ENCODE data around the gene TNFRSF12A. TPM values are rescaled to one million over a fixed set of nuclear protein-coding genes. Genes with fewer than 3 reads are reported as not detected.
"Not testable (repeated sequence)": the region's sequence is repeated elsewhere in the genome, so short reads cannot be mapped to it uniquely, and the experiment has no call there.

TNFRSF12A gene
- total RNA-seq, 1 experiment from 2014 or later = 78.9 TPM

- peaks cover 26% of the 10 kb centered on the region for H3K4me1 Mint-ChIP-seq
- H3K9me3 Mint-ChIP-seq = no peaks in the 10 kb centered on the region
- no peak overlapping the region for H3K4me3 Mint-ChIP-seq
- ATAC-seq = no peak
- no peak for DNase-seq (ENCODE audit: low spot score)
- TF ChIP-seq GABPB1 (CRISPR knock-in tag; IDR thresholded peaks at IDR 0.05) (0 out of 2 replicates have a peak, but pooled peaks have one; percentile 12), EMX1 (CRISPR knock-in tag; IDR thresholded peaks at IDR 0.05) (no peak), GRHL2 (CRISPR knock-in tag; IDR thresholded peaks at IDR 0.05; ENCODE audit: insufficient replicate concordance, severe bottlenecking) (no peak)
- ChIA-PET CTCF (interaction anchor here (1.1 kb wide), 1 partner anchor 64 kb away, joined by 3 read pairs; no protein-coding TSS in a partner anchor), POLR2A (no interaction called here)
- no peak overlapping the region; the same call in 1 of the 2 replicates for H3K27ac Mint-ChIP-seq
- no peaks in the 10 kb centered on the region for H3K27me3 Mint-ChIP-seq (ENCODE audit: low read depth)
- no peaks in the 10 kb centered on the region for H3K36me3 Mint-ChIP-seq
Measured at GRCh38 chr16:3066440-3066748, 46.2 kb downstream of the TNFRSF12A start.

DNA sequence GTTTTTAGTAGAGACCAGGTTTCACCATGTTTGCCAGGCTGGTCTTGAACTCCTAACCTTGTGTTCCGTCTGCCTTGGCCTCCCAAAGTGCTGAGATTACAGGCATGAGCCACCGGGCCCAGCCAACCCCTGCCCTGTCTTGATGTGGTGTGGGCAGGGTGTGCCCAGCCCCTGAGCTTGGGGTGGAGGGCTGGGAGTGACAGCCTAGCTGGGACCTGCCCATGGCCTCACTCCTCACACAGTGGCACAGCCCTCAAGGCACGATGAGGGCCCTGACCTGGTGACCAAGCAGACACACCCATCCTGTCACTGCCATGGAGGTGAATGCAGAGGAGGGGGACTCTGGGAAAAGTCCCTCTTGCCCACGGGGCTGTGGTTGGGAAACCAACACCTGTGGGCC lies 48.3 kb downstream of the TNFRSF12A start:
- Mint-ChIP-seq H3K9me3 (no peaks in the 10 kb centered on the region), H3K27ac (no peak overlapping the region), H3K4me3 (no peak overlapping the region), H3K27me3 (ENCODE audit: low read depth) (peaks cover 5% of the 10 kb centered on the region; the same call in 1 of the 2 replicates), H3K4me1 (peaks cover 37% of the 10 kb centered on the region), H3K36me3 (no peaks in the 10 kb centered on the region)
- ATAC-seq (no peak), DNase-seq (ENCODE audit: low spot score) (no peak)
- TF ChIP-seq, protein P1, sequence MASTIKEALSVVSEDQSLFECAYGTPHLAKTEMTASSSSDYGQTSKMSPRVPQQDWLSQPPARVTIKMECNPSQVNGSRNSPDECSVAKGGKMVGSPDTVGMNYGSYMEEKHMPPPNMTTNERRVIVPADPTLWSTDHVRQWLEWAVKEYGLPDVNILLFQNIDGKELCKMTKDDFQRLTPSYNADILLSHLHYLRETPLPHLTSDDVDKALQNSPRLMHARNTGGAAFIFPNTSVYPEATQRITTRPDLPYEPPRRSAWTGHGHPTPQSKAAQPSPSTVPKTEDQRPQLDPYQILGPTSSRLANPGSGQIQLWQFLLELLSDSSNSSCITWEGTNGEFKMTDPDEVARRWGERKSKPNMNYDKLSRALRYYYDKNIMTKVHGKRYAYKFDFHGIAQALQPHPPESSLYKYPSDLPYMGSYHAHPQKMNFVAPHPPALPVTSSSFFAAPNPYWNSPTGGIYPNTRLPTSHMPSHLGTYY (CRISPR knock-in tag; IDR thresholded peaks at IDR 0.05) = no peak
- TF ChIP-seq NR2C2 (CRISPR knock-in tag; IDR thresholded peaks at IDR 0.05) (no peak), ZBTB21 (CRISPR knock-in tag; IDR thresholded peaks at IDR 0.05; ENCODE audit: borderline replicate concordance) (no peak), GABPB1 (CRISPR knock-in tag; IDR thresholded peaks at IDR 0.05) (no peak), MXD4 (CRISPR knock-in tag; IDR thresholded peaks at IDR 0.05; ENCODE audit: borderline replicate concordance) (no peak), ZNF423 (CRISPR knock-in tag; IDR thresholded peaks at IDR 0.05) (no peak), SOX15 (CRISPR knock-in tag; IDR thresholded peaks at IDR 0.05) (no peak), CREB1 (CRISPR knock-in tag; IDR thresholded peaks at IDR 0.05) (no peak), NR1H2 (CRISPR knock-in tag; IDR thresholded peaks at IDR 0.05) (no peak), FOXJ3 (CRISPR knock-in tag; IDR thresholded peaks at IDR 0.05; ENCODE audit: borderline replicate concordance) (no peak), NFYB (CRISPR knock-in tag; conservative IDR thresholded peaks at IDR 0.05; ENCODE audit: low read depth) (no peak), ZNF317 (CRISPR knock-in tag; IDR thresholded peaks at IDR 0.05; ENCODE audit: borderline replicate concordance, low read depth) (no peak)
- TF ChIP-seq, protein P2, sequence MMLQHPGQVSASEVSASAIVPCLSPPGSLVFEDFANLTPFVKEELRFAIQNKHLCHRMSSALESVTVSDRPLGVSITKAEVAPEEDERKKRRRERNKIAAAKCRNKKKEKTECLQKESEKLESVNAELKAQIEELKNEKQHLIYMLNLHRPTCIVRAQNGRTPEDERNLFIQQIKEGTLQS (CRISPR knock-in tag; conservative IDR thresholded peaks at IDR 0.05) = no peak
- POLR2A ChIA-PET = no interaction called here
- CTCF ChIA-PET = interaction anchor here (0.9 to 2.1 kb wide), 4 partner anchors 9 to 37 kb away, joined by 3 to 8 read pairs (median 4); no protein-coding TSS in a partner anchor

- ChIA-PET CTCF (interaction anchor here (0.9 to 2.1 kb wide), 3 partner anchors 10 to 37 kb away, joined by 3 to 8 read pairs (median 4); no protein-coding TSS in a partner anchor), POLR2A (interaction anchor here (0.6 kb wide), 1 partner anchor 44 kb away, joined by 4 read pairs; no protein-coding TSS in a partner anchor)
- H3K4me1 Mint-ChIP-seq = peaks cover 33% of the 10 kb centered on the region
Measured at GRCh38 chr16:3069146-3069545, 49.0 kb downstream of the TNFRSF12A start.

GRCh38 chr16:3070608-3071111 lies 50.5 kb downstream of the TNFRSF12A start:
- ChIA-PET POLR2A (no interaction called here), CTCF (interaction anchor here (1.0 to 1.5 kb wide), 8 partner anchors 11 to 59 kb away, joined by 3 to 5 read pairs (median 4); no protein-coding TSS in a partner anchor)
- Mint-ChIP-seq H3K36me3 (no peaks in the 10 kb centered on the region), H3K9me3 (no peaks in the 10 kb centered on the region), H3K27me3 (ENCODE audit: low read depth) (peaks cover 12% of the 10 kb centered on the region), H3K27ac (no peak overlapping the region), H3K4me1 (peaks cover 30% of the 10 kb centered on the region), H3K4me3 (no peak overlapping the region)
- ATAC-seq (0 out of 2 replicates have a peak, but pooled peaks have one; percentile 16), DNase-seq (ENCODE audit: low spot score) (no peak)
- TF ChIP-seq CREB1 (CRISPR knock-in tag; IDR thresholded peaks at IDR 0.05) (no peak), E2F5 (CRISPR knock-in tag; IDR thresholded peaks at IDR 0.05) (no peak), SMAD4 (CRISPR knock-in tag; IDR thresholded peaks at IDR 0.05) (no peak), MLX (CRISPR knock-in tag; IDR thresholded peaks at IDR 0.05) (no peak), ZNF423 (CRISPR knock-in tag; IDR thresholded peaks at IDR 0.05) (no peak), HMGA2 (CRISPR knock-in tag; IDR thresholded peaks at IDR 0.05) (no peak), PRRX2 (CRISPR knock-in tag; IDR thresholded peaks at IDR 0.05) (no peak), PRDM15 (CRISPR knock-in tag; IDR thresholded peaks at IDR 0.05) (no peak), TCF7 (CRISPR knock-in tag; IDR thresholded peaks at IDR 0.05; ENCODE audit: low read depth) (no peak), TEAD1 (CRISPR knock-in tag; IDR thresholded peaks at IDR 0.05) (no peak)

More at GRCh38 chr16:3069146-3069545, 49.0 kb downstream of the TNFRSF12A start:
- DNase-seq (ENCODE audit: low spot score); H3K36me3 Mint-ChIP-seq; ATAC-seq; H3K4me3 Mint-ChIP-seq; H3K27ac Mint-ChIP-seq; H3K9me3 Mint-ChIP-seq: not testable (repeated sequence)
- peaks cover 12% of the 10 kb centered on the region for H3K27me3 Mint-ChIP-seq (ENCODE audit: low read depth)
